Nephron (organoid): ENCODE data around the gene HTR2A.

Source experiments
- H3K27ac Mint-ChIP-seq, 3 experiments: 2 replicates each; pipeline ENCODE4 v1.8.0; 2020; ENCODE audit warnings: mixed read lengths in 3 of 3, mild to moderate bottlenecking in 2 of 3, moderate library complexity in 1 of 3
- H3K27me3 Mint-ChIP-seq: 2 replicates; pipeline ENCODE4 v1.8.0; 2021; ENCODE audit warnings: low read depth, mild to moderate bottlenecking, moderate library complexity, mixed read lengths
- H3K36me3 Mint-ChIP-seq: 2 replicates; pipeline ENCODE4 v1.8.0; 2020; ENCODE audit warnings: low read depth, mixed read lengths
- H3K4me1 Mint-ChIP-seq: 2 replicates; pipeline ENCODE4 v1.8.0; 2020; ENCODE audit warnings: mixed read lengths
- H3K4me3 Mint-ChIP-seq, 3 experiments: 2 replicates each; pipeline ENCODE4 v1.8.0; 2020; ENCODE audit warnings: mild to moderate bottlenecking in 3 of 3, mixed read lengths in 3 of 3, moderate library complexity in 2 of 3
- H3K9me3 Mint-ChIP-seq: 2 replicates; pipeline ENCODE4 v1.8.0; 2020; ENCODE audit warnings: mixed read lengths
- CTCF ChIP-seq, 3 experiments: fragments of 200-600 bp; sonication (generic); IDR thresholded peaks; one replicate each; pipeline ENCODE4 v1.5.0; 2021; ENCODE audit warnings: antibody characterized with exemption in 3 of 3; ENCODE audit not compliant: unreplicated experiment in 3 of 3

The HTR2A gene

DNA sequence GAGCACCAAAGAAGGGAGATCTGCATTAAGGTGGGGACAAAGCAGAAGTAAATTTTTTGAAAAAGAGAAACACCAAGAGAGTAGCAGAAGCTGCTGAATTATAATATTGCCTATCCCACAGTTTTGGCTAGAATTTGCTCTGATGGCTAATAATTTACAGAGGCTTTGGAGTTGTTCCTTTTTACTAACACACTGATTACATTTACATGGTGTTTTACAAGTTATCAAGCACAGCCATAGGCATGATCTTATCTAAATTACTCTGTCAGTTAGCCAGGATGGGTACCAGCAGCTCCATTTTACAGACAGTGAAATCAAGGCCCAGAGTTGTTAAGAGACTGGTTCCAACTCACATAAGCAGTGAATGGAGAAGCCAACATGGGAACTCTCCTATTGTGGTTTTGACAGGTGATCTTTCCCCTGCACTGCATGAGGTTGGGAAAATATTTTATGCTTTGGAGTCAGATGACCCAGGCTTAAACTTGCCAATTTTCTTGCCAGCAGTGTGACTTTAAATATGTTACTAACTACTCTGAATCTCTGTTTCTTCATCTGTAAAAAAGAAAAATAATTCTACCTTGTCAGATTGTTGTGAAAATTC lies 66.3 kb downstream of the HTR2A start:
- TF ChIP-seq CTCF (IDR thresholded peaks at IDR 0.05; ENCODE audit: unreplicated experiment in 3 of 3), result no peak
- H3K27ac Mint-ChIP-seq, result no peak overlapping the region
- no peaks in the 10 kb centered on the region for H3K4me1 Mint-ChIP-seq
- no peaks in the 10 kb centered on the region for H3K27me3 Mint-ChIP-seq
- H3K9me3 Mint-ChIP-seq, result no peaks in the 10 kb centered on the region
- H3K36me3 Mint-ChIP-seq, result no peaks in the 10 kb centered on the region
- H3K4me3 Mint-ChIP-seq, result no peak overlapping the region

DNA sequence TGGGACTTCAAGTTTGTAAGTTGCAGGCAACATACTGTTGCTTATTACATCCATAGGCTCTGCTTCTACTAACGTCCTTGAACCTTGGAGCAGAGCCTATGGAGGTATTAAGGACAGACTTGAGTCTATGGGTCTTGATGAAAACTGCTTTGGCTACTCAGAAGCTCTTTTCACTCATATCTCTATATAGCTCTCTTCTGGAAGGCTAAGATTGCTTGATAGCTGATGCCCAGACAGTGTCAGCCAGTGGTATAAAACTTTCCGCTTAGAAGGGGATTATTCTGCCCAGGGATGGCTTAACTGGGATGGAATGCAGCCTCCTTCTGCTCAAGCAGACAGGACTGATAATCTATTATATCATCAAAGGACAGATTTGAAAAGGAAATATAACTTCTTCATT lies 74.3 kb downstream of the HTR2A start:
- no peaks in the 10 kb centered on the region for H3K9me3 Mint-ChIP-seq
- H3K27ac Mint-ChIP-seq, result no peak overlapping the region
- no peaks in the 10 kb centered on the region for H3K36me3 Mint-ChIP-seq
- no peaks in the 10 kb centered on the region for H3K4me1 Mint-ChIP-seq
- no peaks in the 10 kb centered on the region for H3K27me3 Mint-ChIP-seq
- H3K4me3 Mint-ChIP-seq, result no peak overlapping the region
- no peak for TF ChIP-seq CTCF (IDR thresholded peaks at IDR 0.05; ENCODE audit: unreplicated experiment in 3 of 3)

DNA sequence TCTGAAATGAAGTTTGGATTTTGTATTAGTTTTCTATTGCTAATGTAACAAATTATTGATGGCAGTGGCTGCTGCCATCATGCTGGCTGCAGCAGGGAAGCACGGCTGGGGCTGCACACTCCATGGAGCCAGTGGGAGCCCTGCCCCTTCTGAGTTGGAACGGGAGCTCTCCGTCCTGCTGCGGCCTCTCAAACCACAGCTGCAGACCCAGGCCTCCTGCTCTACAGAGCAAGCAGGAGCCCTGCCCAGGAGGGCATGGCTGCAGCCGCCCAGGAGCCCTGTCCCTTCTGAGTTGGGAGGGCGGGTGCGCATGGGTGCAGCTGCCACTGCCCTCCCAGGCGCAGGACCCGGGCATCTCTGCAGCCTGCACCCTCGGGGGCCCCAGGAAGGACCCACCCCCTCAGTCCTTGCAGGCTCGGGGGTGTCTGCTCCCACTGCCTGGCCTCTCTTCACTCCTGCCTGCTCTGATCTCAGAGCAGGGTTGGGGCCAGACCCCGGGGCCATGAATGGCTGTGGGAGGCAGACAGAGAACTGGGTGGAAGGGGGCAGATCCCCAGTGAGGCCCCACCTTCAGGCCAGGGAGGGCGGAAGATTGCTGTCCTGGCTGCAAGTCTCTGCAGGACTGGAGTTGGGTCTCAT lies 78.9 kb downstream of the HTR2A start:
- Mint-ChIP-seq H3K9me3 (peaks cover 4% of the 10 kb centered on the region), H3K36me3 (peaks cover 3% of the 10 kb centered on the region), H3K4me1 (no peaks in the 10 kb centered on the region), H3K27me3 (no peaks in the 10 kb centered on the region), H3K27ac (no peak overlapping the region), H3K4me3 (no peak overlapping the region)
- no peak for TF ChIP-seq CTCF (IDR thresholded peaks at IDR 0.05; ENCODE audit: unreplicated experiment in 3 of 3)

DNA sequence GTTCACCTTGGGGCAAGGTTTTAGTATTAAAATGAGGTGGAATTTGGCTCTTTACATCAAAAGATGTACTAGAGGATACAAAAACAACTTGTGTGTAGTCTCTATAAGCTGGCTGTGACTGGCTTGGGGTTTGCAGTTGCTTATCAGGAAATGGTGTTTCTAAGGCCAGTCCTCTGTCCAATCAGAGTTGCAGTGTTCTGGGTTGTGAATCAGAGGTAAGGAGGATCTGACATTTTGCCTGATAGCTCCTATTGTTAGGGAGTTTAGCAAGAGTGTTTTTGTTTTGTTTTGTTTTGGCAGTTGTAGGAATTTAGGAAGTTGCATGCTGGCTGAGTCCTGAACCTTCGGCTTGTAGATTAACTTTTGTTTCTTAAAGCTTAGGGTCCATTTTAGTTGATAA lies 79.8 kb downstream of the HTR2A start:
- Mint-ChIP-seq H3K27ac (no peak overlapping the region), H3K27me3 (no peaks in the 10 kb centered on the region), H3K9me3 (peaks cover 10% of the 10 kb centered on the region), H3K36me3 (peaks cover 3% of the 10 kb centered on the region), H3K4me3 (no peak overlapping the region), H3K4me1 (no peaks in the 10 kb centered on the region)
- TF ChIP-seq CTCF (IDR thresholded peaks at IDR 0.05; ENCODE audit: unreplicated experiment in 3 of 3), result no peak

DNA sequence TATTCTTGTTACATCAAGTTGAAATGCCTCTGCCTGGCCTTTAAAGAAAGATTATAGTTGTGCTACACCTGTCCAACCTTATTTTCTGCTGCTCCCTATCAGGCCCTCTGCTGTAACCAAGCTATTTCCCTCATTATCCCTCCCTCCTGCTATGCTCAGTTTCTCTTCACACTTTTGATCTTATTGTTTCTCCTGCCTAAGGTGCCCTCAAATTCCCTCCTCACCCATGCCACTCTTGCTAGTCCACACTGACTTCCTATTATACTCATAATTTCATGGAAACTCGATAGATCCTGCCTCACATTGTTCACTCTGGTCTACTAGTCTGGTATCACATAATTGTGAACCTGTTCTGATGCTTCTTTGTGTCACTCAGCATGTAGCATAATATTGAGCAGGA lies 80.5 kb downstream of the HTR2A start:
- Mint-ChIP-seq H3K4me3 (no peak overlapping the region), H3K27ac (no peak overlapping the region), H3K36me3 (peaks cover 3% of the 10 kb centered on the region), H3K9me3 (peaks cover 11% of the 10 kb centered on the region), H3K27me3 (no peaks in the 10 kb centered on the region), H3K4me1 (no peaks in the 10 kb centered on the region)
- no peak for TF ChIP-seq CTCF (IDR thresholded peaks at IDR 0.05; ENCODE audit: unreplicated experiment in 3 of 3)

DNA sequence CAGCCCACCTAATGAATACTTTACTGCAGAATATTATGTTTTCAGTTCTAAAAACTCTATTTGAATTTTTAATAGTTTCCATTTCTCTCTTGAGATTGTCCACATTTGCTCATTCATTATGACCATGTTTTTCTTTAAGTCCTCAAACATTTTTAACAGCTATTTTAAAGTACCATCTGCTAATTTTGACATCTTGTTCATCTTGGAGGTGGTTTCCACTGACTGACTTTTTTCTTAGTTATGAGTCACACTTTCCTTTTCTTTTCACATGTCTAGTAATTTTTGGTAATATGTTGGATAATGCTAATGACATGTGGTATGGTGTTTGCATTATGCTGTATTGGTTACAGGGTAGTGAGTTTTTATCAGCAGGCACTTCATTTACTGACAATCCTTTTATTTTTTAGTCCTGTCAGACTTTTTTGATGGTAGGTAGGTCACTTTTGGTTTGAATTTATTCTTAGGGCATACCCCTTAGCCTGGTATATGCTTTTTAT lies 84.5 kb downstream of the HTR2A start:
- Mint-ChIP-seq H3K4me1 (no peaks in the 10 kb centered on the region), H3K27me3 (no peaks in the 10 kb centered on the region), H3K4me3 (no peak overlapping the region), H3K27ac (no peak overlapping the region), H3K9me3 (peaks cover 11% of the 10 kb centered on the region), H3K36me3 (peaks cover 3% of the 10 kb centered on the region)
- TF ChIP-seq CTCF (IDR thresholded peaks at IDR 0.05; ENCODE audit: unreplicated experiment in 3 of 3), result no peak
